ENCODE data around the gene NBPF11.
"Not testable (repeated sequence)": the region's sequence is repeated elsewhere in the genome, so short reads cannot be mapped to it uniquely, and the experiment has no call there.

The NBPF11 gene

DNA sequence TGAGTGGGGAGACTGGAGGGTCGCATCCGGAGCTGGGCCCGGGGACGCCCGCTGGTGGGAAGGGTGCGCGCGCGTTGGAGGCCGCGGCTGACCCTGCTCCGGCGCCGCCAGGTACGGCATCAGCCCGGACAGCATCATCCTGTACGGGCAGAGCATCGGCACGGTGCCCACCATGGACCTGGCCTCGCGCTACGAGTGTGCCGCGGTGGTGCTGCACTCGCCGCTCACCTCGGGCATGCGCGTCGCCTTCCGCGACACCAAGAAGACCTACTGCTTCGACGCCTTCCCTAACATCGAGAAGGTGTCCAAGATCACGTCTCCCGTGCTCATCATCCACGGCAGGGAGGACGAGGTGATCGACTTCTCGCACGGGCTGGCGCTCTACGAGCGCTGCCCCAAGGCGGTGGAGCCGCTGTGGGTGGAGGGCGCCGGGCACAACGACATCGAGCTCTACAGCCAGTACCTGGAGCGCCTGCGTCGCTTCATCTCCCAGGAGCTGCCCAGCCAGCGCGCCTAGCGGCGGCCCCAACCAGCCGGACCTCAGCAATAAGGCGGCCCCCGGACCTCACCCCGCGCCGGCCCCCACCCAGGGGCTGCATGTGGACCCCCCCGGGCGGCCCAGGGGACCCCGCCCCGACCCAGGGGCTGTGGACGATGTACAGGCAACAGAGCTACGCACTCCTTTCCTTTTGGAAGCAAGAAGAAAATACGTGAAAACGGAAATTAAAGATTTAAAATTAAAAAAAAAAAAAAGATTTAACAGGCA is 2.8 kb downstream of the NBPF11 start:
- not testable (repeated sequence) for DNase-seq

DNA sequence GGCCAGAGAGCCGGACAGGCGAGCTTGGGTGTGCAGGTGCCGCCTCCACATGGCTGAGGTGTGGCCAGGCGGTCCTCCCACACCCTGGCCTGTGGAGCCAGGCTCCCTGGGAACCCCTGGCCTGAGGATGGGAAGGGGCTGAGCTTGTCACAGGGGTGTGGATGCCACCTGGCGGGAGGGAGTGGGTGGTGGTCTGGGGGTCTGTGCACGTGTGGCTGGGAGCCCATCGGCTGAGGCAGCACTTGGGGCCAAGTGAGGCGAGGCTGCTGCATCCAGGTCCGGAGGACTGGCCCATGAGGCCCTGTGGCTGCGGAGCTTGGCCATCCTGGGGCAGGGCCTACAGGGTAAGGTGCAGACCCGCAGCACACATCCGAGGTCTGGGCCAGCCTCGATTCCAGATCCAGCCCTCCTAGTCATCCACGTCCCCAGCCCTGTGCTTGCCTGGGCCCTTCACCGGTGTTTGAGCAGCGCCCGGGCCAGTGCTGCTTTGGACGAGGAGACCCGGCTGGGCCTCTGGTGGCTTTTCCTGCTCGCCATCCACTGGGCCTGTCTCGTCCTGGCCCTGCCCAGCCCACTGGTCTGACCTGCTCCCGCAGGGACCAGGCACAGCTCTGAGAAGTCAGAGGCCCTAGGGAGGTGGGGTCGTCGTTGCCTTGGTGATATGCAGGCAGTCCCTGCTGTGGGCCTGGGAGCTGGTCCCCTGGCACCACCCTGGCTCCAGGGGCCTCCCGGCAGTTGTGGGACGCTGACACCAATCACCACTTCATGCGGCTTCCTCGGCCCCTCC is 4.8 kb downstream of the NBPF11 start:
- not testable (repeated sequence) for DNase-seq

DNA sequence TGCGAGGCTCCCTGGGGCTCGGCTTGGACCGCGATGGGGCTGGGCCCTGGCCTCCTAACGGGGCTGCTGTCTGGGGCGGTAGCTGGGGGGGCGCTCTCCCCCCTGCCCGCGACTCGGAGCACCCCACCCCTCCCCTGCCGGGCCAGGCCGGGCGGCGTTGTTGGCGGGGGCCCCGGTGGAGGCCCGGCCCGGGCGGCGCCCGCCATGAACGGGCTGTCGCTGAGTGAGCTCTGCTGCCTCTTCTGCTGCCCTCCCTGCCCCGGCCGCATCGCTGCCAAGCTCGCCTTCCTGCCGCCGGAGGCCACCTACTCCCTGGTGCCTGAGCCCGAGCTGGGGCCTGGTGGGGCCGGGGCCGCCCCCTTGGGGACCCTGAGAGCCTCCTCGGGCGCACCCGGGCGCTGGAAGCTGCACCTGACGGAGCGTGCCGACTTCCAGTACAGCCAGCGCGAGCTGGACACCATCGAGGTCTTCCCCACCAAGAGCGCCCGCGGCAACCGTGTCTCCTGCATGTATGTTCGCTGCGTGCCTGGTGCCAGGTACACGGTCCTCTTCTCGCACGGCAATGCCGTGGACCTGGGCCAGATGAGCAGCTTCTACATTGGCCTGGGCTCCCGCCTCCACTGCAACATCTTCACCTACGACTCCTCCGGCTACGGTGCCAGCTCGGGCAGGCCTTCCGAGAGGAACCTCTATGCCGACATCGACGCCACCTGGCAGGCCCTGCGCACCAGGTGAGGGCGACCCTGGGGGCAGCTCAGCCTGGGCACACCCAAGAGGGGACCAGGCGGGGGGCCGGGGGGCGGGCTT is 5.7 kb downstream of the NBPF11 start:
- not testable (repeated sequence) for DNase-seq

DNA sequence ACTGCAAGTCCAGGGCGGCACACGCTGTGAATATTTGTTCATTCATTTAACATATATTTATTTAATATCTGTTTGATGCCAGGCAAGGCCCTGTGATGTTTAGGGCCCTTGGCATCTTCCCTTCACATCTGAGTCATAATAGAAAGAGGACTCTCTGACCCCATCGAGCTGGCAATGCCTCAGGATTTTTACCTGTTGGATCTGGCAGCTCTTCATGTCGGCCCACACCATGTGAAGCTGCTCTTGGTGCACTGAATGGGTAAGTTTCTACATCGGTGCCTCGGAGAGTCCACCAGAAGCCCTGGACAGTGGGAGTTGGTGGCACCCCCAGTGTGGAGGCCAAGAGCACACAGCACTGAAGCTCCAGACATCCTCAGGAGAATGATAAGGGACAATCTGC is 8.9 kb downstream of the NBPF11 start:
- DNase-seq, result not testable (repeated sequence)

DNA sequence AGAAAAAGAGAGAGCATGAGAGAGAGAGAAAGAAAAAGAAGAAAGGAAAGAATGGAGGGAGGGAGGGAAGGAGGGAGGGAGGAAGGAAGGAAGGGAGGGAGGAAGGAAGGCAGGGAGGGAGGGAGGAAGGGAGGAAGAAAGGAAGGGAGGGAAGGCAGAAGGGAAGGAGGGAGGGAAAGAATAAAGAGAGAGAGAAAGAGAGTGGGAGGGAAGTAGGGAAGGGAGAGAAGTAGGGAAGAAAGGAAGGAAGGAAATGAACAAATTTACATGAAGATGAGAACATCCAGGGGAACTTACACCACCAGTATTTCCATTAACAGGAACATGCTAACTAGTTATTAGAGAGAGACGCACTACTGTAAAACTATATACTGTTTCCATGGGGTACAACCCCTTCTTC is 10.1 kb downstream of the NBPF11 start:
- DNase-seq, result not testable (repeated sequence)

DNA sequence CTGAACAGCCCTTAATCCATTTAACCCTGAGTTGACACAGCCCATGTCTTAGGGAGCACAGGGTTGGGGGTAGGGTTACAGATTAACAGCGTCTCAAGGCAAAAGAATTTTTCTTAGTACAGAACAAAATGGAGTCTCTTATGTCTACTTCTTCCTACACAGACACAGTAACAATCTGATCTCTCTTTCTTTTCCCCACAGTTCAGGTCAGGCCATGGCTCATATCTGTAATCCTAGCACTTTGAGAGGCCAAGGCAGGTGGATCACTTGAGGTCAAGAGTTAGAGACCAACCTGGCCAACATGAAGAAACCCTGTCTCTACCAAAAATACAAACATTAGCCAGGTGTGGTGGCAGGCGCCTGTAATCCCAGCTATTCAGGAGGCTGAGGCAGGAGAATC is 13.5 kb downstream of the NBPF11 start:
- DNase-seq, result not testable (repeated sequence)

DNA sequence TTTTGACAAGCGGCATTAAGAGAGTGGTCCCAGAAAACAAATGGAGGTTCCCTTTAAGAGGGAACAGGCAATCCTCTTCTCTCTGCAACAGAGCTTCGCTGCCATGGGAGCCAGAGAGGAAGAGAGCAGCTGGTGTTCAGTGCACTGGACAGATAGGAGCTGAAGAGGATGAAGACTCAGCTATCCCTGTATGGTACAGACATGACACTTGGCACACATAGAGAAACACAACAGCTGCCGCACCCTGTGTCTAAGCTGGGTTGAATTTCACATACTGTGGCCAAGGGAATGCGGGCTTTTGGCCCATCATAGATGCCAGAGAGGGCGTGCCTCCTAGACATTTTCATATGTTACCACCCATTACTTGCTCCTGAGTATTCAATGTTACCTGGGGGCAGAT is 29.7 kb downstream of the NBPF11 start:
- not testable (repeated sequence) for DNase-seq

DNA sequence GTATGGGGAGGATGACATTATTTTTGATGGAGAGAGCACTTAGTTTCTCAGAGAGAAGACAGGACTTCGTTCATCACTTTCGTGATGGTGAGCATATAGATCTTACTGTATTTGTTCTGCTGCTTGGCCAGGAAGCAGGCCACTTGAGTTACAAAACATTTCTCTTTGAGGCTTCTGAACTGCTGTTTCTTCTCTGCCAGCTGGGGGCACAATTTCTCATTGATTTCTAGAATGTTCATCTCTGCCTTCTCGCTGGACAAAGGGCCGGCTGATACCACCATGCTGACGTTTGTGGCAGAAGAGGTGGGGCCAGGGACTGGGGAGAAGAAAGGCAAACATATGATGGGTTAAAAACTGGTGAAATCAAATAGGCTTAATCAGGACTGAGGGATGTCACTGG is 31.7 kb downstream of the NBPF11 start:
- peak in 1 of 2 donors; percentile 0 for DNase-seq

DNA sequence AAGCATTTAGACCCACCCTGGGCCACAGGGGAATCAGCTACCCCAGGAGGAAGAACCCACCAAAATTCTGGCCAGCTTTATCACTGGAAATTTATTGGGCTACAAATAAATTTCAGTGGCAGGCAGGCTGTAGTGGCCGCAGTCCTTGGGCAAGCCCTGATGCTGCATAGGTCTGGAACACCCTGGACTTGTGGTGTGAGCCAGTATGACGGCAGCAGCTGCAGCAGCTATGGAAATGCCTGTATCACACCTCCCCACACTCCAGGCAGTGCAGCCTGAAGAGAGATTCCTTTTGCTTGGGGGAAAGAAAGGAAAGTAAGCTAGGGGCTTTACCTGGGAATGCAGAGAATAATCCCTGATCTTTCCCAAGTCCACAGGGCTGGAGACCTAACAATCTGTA is 56.3 kb downstream of the NBPF11 start:
- DNase-seq, result not testable (repeated sequence)

DNA sequence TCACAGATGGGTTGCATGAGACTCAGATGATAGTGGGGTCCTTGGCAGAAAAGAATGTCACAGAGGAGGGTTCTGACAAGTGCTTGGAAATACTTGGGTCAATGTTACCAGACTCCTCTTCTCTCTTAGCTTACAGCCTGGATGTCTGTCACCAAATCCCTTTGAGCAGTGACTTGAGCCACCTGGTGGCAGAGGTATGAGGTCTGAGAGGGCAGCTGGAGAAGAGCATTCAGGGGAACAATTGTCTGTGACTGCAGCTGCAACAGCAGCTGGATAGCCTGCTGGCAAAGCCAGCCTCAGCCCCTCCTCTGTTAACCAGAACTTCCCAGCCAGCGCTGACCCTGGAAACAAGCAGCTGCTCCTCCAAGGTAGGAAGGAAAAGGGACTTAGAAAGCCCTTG is 65.9 kb downstream of the NBPF11 start:
- not testable (repeated sequence) for DNase-seq

DNA sequence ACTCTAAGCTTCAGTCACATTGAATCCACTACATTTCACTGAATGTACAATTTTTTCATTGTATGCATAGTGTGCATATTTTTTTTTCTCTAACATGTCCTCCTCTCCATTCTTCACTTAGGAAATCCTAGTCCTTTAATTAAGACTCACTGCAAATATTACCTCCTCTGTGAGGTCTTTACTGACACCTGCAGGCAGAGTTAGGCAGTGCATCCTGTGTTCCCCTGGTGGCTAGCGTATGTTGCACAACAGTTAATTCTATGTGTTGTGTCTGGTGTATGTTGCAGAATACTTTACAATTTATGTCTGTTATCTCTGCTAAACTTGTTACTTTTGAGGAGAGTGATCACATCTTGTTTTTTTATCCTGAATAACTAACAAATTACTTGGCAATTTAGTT is 70.9 kb downstream of the NBPF11 start:
- DNase-seq, result not testable (repeated sequence)

DNA sequence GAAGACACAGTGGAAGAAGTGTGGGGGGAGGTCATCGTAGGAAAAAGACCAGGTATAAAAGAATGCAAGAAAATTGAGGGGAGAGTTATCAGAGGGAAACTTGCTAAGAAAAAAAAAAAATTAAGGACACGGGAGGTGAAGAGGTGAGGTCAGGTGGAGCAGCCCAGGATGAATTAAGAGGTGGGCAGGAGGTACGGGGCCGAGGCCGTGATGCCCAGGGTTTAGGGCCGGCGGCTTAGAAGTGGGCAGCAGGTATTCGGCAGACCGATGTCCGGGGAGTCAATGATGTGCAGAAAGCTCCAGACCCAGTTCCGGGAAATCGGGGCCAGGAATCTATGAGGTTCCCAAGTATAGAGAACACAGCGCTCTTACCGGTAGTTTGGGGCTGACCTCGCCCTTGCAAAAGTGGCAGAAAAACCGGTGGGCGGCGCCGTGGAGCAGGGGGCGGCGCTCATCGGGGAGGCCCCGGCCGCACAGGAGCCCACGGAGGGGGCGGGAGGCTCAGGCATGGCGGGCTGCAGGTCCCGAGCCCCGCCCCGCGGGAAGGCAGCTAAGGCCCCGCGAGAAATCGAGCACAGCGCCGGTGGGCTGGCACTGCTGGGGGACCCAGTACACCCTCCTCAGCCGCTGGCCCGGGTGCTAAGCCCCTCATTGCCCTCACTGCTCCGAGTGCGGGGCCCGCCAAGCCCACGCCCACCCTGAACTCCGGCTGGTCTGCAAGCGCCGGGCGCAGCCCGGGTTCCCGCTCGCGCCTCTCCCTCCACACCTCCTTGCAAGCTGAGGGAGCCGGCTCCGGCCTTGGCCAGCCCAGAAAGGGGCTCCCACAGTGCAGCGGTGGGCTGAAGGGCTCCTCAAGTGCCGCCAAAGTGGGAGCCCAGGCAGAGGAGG is 73.2 kb downstream of the NBPF11 start:
- DNase-seq, result not testable (repeated sequence)

DNA sequence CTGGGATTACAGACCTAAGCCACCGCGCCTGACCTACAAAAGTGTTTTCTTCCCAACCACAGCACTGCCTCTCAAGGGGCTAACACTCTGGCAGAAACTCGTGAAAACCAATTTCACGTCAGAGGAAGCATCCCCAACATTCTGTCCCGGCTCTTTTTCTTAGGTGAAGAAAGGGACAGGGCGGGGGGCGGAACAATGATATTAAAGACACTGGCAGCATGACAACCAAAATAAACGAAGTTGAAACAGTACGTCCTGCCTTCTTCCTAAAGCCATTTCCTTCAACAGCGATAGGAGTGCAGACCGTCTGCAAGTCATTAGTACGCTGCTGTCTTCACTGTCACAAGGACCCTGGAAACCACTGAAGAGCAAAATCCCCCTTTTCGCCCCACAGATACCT is 74.0 kb downstream of the NBPF11 start:
- DNase-seq, result not testable (repeated sequence)

DNA sequence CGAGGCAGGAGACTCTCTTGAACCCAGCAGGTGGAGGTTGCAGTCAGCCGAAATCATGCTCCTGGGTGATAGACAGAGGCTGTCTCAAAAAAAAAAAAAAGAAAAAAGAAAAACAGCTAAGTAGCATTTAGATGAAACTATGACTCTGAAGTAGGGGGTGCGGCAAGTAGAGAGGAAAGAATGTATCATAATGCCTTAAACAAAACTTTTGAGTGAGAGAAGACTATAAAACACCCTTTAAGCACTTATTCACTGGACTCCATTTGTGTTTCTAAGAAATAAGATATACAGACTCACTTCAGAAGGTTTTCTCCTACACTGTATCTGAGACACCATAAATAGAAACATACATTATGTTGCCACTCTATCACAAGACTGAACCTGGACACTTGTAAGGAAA is 74.6 kb downstream of the NBPF11 start:
- not testable (repeated sequence) for DNase-seq

DNA sequence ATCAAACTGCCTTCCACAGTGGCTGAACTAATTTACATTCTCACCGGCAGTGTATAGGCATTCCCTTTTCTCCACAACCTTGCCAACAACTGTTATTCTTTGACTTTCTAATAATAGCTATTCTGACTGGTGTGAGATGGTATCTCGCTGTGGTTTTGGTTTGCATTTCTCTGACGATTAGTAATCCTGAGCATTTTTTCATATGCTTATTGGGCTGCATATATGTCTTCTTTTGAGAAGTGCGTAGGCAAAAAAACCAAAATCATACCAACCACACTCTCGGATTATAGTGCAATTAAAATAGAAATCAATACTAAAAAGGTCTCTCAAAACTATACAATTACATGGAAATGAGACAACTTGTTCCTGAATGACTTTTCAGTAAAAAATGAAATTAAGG is 78.7 kb downstream of the NBPF11 start:
- not testable (repeated sequence) for DNase-seq

DNA sequence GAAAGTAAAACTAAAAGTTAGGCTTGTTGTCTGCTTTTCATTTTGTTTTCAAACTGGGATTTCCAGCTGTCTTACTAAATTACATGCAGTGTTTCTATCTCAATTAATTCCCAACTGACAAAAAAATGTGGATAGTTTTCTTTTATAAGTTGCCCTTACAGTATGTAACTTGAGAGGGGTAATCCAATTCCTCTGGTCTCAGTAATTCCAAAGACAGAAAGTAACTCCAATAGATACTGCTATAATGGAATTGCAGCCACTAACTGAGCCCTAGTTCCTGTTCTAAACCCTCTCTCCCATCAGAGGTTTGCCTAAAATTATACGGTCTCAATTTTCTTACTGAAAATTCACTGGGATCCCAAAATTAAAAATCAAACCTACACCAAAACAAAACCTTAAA is 83.5 kb downstream of the NBPF11 start:
- DNase-seq, result not testable (repeated sequence)

DNA sequence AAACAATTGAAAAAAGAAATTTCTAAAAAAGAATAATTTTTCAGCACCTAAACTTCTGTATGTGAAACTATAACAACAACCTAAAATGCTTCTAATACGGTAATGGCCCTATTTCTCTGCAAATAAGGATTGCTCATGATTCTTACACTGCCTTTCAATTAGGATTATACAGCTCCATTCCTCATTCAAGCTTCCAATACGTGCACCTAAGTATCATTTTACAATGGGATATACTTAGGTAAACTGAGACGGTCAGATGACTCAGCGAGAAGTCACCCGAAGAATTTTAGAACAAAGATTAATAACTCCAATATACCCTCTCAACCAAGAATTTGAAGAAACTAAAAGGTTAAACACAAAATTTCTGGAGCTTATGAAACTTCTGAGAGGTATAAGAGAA is 83.9 kb downstream of the NBPF11 start:
- DNase-seq, result not testable (repeated sequence)

DNA sequence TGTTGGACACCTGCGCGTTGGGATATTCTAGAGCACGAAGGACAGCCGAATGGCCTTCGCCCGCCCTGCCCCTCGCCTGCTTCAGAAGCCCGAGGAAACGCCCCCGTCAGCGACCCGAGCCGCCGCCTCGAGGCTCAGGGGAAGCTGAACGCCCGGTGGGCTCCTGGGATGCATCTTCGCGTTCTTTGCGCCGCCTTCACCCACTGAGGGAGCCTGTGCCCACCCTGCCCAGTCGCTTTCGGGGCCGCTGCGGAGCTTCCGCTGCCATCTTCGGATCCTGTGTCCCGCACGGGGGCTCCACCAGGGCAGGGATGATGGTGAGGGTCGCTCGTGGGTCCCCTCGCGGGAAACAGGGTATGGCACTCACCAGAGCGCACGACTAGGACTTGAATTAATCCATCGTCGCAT is 91.8 kb downstream of the NBPF11 start:
- not testable (repeated sequence) for DNase-seq

DNA sequence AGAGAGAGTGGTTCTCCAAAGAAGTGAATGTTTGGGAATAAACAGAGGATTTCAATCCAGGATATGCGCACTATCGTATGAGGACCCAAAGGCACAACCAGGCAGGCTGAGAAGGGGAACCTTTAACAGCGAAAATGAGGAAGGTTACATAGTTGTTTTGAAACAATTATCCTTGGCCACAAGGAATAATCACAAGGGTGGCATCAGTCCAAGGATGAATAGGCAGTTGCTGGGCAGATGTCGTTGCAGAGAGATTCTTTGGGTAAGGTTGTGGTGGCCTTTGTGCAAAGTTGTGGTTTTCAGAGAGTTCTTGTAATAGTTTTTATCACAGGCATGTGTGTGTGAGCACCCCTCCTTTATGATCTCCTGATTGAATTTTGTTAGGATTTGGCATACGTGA is 94.7 kb downstream of the NBPF11 start:
- peak; percentile 70 to 72 for DNase-seq
